Kidney glomerular epithelial cell (primary cell): ENCODE measurements around the gene ORC5.
A peak's percentile ranks its signal among the peaks of the same experiment; 100 is the strongest.
"Not testable (repeated sequence)": the region's sequence is repeated elsewhere in the genome, so short reads cannot be mapped to it uniquely, and the experiment has no call there.

Experiments used
- DNase-seq: peaks from one replicate; lab custom pipeline; 2025; lab: John Stamatoyannopoulos, UW

ORC5 gene

DNA sequence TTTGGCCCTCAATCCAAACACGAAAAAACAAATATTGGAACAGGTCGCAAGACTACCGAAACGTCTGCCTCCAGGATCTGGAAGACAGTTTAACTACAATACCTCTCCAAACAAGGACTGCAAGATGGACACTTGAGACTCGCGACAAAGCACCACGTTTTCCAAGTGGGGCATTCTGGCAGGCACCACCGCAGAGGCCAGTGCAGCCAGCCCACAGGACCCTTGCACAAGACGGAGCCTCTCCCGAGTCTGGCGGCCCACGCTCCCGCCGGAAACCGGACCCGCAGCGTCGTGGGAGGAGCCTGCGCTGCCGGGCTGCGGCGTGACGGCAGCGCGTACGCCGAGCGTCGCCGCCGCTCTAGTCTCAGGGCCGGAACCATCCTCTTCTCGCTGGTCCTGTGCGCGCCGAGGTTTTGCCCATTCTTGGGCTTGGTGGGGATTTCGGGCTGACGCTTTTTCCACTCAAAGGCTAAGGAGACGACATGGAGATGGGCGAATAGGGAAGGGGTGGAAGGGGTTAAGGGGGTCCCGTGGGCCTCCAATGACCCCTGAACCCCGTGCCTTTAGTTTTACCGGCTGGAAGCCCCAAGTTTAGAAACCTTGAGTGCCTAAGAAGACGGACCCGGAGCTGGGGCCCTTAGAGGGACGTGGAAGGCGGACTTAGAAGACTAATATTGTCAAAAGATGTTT lies at the start of gene ORC5:
Gene ORC5 (minus strand): TSS at position 283 of the 690 bp plus-strand sequence. CDS start 109 bp downstream, at position 174.
- DNase-seq, result peak; percentile 68

DNA sequence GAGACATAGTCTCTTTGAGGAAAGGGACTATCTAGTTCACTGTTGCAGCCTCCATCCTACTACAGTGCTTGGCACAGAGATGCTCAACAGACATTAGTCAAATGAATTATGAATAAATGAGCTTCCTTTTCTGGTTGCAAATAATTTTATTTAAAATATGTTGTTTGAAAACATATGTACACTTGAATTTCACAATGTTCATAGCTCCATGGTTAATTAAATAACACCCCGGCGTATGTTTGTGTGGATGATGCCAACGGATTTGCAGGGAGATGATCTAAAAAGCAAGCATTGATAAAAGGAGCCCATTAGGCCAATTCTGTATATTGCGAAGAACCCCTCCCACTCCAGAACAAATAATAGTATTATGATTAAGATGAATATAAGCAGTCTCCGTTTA lies 47.8 kb upstream of the ORC5 start:
- DNase-seq, result no peak

DNA sequence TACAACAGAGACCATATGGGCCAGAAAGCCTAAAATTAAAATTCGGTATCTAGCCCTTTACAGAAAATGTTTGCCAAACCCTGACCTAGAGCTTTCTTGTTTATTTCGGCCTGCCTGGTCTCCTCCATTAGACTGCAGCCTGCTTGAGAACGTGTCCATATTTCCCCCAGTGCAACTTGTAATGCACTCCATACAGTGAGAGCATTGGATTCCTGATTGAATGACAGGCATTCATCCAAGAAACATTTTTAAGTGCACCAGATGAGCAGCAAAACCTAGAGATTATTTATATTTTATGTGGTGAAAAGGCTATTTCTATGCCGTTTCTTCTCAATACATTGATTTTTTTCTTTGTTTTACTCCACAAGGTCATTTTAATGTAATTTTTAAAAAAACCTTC lies 47.4 kb upstream of the ORC5 start:
- DNase-seq, result no peak

DNA sequence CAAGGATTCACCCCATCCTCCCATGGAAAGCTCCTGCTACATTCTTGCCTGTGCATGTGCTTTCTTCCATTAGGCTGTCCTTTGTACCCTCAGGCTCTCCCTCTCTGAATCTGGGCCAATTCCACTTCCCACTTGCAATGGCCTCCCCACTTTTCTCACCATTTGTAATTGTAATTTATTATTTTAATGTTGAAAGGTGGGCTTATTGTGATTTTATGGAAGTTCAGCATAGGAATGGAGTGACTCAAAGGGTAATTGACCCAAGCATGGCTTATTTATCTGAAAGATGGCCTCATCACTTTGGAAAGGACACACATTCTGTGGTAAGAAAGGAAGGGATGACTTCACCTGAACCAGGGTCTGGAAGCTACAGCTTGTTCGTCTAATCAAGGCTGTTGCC lies 46.9 kb upstream of the ORC5 start:
- no peak for DNase-seq

DNA sequence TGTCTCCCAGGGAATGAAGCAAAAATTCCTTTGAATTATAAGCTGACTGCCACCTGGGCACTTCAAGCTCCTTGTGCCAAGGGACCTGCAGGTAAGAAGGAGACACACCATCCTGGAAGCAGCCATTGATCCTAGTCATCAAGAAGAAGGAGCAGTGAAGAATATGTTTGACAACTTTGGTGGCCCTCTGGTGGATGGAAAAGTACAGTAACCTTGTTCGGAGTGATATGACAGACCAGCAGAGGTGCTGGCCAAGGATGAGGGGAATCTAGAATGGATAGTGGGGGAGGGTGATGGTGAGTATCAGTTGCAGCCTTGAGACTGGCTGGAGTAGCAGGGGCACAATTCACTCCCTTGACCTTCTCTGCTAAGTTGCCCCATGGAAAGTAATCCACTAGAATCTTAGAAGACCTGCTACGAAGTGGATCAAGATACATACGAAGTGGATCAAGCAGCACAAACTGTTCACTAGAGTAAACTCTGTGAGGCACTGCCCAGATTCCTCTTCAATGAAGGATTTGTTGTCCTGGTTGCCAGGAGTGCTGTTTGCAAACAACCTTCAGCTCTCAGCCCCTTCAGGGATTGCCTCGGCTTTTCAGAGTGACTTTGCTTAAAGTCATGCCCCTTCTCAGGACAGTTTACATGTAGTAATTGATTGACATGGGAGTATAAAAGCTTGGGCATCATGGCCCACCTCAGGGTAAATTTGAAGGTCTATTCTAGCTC lies 44.8 kb upstream of the ORC5 start:
- DNase-seq, result no peak

DNA sequence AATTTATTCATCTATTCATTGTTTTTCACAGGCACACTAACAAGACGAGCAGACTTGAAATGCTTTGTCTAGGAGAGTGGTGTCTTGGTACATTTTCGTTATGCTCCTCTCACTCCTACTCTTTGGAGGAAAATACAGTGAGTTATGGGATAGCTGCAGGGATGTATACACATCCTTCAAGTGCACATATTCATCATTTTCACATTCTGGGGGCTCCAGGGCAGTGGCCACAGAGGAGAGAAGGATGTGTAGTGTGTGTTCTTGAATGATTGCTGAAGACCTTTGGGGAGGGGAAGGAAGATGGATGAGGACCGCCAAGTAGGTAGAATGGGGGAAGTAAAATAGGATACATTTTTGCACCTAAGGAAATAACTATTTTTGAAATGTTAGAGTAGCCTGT lies 34.8 kb upstream of the ORC5 start:
- DNase-seq, result no peak

DNA sequence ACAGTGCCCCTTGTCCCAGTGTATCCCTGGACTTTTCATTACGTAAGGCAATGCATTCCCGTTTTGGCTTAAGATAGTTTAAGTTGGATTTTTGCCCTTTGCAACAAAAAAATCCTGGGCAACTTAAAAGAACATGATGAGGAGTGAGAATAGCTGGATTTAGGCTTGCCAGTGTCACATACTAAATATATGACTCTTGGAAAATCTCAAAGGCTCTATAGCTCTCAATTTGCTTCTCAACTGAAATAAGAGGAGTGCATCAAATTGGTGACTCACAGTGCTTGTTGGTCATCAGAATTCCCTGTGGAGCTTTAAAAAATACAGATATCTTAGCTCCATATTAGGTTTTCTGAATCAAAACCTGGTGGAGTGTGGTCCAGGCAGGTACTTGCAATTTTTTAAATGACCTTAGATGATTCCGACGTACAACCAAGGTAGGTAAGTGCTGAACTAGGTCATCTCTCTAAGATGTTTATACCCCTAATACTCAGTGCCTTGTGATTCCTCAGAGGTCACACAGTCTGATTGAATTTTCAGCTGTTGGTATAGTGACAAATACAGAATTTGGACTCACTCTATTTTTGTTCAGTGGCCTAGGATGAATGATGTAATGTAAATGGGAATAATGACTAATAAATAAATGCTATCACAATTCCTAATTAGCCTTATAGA lies 33.9 kb upstream of the ORC5 start:
- DNase-seq, result no peak

DNA sequence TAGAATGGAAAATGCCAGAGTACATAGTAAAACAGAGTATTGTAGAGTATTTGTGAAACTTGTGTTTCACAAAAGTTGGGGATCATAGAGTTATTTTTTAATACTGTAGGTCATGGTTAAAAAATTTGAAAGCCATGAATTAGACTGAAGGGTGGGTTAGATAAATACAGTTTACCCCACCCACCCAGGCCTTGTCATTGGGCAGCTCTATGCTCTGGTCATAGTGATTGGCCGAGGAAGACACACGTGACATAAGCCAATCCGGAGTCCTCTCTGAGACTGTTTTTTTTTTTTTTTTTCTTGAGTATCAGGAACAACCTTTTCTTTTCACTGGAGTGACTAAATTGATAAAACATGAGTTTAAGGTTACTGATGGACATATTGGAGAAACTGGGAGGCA lies 33.3 kb upstream of the ORC5 start:
- no peak for DNase-seq

DNA sequence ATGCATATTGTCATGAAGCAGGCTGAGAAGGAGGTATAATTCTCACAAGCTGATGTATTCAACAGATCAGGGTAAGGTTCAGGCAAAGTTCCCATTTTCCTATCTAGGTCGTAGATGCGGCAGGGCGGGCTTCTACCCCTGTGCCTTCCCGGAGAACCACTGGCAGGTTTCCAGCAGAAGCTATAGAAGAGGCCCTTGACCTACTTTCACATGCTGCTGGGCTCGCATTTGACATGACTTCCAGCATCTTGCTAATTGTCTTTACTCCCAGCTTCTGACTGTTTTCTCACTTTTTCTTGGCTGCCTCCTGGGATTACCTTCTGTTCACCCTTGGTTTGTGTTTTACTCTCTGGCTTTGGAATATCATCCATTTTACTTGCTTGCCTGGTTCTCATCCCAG lies 32.6 kb upstream of the ORC5 start:
- DNase-seq, result no peak

DNA sequence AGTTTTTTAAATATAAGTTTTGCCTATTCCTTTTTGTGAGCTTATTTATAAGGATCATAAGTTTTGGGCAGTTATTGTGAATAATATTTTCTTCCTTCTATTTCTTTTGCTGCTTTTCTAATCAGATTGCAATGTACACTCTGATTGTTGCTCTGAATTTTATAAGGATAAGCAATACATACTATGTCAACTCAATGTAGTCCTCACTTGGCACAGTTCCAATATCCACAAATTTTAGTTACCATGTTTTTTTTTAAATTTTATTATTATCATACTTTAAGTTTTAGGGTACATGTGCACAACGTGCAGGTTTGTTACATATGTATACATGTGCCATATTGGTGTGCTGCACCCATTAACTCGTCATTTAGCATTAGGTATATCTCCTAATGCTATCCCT lies 27.2 kb upstream of the ORC5 start:
- DNase-seq, result not testable (repeated sequence)

DNA sequence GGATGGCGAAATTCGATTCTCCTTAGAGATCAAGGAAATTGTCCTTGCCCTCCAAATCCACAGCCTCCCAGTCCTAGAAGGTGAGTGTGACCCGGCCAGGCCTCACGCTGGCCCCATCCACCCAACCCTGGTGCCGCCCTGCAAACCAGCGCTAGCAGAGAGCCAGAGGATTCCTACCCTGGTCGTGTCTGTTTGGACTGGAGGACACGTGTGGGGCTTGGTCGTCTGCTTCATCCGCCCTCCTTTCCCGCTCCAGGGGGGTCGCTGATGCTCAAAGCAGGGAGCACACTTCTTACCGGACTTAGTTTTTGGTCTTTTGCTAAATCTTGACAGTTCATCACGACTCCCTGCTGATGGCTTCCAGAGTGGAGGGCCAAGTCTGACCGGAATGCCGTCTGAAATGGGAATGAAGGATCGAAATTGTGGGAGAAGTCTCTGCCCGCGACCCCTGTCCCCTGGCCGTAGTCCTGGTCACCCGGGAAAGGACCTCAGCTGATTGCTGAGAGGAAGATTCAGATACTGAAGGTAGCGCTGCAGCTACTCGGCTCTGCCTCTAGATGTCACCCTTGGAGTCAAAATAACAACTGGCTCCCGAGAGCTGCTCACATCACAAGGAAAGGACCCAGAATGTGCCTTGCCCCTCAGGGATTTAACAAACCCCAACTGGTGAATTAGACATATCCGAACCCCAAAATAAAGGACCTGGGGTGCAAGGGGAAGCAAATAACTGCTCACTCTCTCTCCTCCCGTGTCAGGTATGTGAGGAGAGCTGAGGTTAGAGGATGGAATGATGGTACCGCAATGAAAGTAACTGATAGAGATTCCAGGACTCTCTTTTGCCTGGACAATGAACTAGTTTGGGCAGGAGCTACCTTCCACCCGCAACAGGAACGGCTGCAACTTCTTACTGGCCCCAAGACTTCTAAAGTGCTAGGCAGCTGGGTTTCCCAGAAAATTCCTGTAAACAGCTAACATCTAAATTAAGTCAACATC lies 23.5 kb upstream of the ORC5 start:
- peak; percentile 47 for DNase-seq

DNA sequence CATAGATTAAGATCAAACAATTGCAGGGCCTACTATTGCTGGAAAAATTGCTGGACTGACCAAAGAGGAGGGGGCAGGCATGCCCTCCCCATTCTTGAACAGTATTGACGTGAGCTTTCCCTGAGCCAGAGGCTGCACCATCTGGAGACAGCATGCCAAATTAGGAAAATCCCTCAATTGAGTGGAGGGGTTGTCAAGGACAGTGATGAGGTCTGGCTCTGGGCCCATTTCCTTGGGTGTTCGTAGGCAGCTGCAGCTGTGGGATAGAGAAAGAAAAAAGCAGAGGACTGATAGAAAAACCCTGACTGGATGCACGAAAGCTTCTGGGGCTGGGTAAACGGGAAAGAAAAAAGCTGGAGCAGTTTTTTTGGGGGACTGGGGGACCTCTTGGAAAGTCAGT lies 22.8 kb upstream of the ORC5 start:
- no peak for DNase-seq

DNA sequence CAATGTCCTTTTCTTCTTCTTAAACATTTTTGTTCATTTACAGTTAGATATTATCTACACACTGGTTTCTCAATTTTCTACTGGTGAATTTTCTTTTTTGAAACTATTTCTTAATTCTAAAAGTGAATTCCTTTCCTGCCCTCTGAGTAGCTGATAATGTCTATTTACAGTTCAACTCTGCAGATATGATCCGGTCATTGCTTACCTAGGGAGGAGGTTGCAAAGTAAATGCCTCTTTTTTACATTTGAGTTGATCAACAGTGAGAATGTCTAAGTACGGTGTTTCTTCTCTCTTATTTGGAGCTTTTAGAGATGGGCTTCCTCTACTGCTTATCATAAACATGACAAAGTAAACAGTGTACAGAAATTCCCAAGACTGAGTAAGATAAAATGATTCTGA lies 20.6 kb upstream of the ORC5 start:
- no peak for DNase-seq

DNA sequence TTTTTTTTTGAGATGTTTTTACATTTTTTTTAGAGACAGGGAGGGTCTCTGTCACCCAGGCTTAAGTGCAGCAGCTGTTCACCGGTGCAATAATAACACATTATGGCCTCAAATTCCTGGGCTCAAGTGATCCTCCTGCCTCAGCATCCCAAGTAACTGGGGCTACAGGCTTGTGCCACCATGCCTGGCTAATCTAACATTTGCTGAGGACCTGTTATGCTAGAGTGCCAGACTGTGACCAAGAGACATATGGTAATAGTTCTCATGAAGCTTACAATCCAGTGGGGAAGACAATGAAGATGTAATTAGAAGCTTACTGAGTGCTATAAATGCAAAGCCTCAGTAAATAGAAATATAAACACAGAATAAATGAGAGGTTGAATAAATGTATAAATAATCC lies 17.6 kb upstream of the ORC5 start:
- no peak for DNase-seq

DNA sequence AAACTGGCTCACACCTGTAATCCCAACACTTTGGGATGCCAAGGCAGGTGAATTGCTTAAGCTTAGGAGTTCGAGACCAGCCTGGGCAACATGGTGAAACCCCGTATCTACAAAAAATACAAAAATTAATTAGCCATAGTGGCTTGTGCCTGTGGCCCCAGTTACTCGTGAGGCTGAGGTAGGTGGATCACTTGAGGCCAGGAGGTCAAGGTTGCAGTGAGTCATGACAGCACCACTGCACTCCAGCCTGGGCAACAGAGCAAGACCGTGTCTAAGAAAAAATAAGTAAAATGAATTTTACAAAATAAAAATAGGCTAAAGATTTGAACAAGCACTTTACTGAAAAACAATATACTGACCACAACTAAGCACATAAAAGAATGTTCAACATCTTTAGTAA lies 9.8 kb upstream of the ORC5 start:
- no peak for DNase-seq

DNA sequence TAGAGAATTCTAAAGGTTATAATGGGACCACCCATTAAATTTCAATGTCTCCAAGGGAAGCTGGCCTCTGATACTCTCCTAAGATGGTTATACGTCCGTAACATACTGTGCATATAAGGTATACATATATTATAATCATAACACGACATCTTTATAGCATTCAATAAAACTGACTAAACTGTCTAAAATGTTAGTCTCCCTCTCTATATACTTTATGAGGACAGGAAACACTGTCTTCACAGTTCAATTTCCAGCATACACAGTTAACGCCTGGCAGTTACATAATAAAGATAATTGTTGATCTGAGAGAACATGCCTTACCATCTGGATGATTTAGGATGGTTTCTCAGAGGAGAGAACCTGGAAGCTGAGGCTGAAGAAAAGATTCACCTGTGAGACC lies 1.2 kb upstream of the ORC5 start:
- DNase-seq, result no peak

DNA sequence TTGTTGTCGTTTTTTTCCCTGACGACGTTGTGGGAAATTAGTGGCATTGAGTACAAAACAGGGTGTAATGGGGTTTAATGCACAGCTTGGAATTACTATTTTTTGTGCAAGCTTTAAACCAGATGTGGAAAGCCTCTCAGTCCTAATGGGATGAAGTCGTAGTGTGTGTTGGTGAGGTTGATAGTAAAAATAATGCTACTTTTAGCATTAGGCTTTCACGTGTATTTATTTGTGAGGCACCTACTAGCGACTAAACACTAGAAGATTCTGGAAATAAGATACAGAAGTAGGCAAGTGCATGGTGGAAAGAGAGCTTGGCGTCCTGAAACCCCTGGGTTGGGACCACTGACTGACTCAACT lies 588 bp upstream of the ORC5 start:
- DNase-seq, result no peak

DNA sequence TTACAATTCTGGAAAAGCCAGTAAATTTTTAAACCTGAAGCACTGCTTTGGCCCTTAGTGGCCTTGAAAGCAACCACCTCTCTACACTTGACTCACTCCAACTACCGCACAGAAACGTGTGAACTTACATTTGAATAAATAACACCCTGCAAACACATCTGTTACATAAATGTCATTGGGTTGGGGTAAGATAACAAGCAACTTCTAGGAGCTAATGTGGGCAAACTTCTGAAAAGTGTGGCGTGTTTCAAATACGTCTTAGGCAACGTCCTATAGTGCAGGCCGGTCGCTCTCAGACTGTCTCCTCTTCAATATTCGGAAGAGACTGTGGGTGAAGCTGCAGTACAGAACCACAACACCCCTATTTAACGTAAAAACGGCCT lies 474 bp downstream of the ORC5 start:
- peak; percentile 21 for DNase-seq

DNA sequence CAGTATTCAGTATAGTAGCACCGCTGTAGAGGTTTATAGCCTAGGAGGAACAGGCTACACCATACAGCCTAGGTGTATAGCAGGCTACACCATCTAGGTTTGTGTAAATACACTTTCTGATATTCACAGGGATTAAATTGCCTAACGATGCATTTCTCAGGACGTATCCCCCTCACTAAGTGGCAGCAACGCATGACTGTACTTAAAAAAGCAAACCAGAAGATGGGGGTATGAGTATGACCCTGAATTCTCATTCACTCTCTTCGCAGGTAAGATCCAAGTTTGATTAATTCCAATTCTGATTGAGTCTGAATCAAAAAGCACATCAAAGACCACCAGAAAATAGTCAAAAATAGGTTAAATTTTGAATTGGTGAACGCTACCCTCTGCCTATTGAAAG lies 972 bp downstream of the ORC5 start:
- DNase-seq, result no peak

DNA sequence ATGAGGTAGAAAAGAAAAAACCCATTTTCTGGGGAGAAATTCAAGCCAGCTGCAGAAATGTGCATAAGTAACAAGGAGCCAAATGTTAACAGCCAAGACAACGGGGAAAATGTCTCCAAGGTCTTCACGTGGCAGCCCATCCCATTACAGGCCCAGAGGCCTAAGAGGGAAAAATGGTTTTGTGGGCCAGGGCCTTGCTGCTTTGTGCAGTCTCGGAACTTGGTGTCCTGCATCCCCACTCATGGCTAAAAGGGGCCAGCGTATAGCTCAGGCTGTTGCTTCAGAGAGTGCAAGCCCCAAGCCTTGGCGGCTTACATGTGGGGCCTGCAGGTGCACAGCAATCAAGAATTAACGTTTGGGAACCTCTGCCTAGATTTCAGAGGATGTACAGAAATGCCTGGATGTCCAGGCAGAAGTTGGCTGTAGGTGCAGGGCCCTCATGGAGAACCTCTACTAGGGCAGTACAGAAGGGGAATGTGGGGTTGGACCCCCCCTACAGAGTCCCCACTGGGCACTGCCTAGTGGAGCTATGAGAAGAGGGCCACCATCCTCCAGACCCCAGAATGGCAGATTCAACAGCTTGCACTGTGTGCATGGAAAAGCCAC lies 9.0 kb downstream of the ORC5 start:
- no peak for DNase-seq

DNA sequence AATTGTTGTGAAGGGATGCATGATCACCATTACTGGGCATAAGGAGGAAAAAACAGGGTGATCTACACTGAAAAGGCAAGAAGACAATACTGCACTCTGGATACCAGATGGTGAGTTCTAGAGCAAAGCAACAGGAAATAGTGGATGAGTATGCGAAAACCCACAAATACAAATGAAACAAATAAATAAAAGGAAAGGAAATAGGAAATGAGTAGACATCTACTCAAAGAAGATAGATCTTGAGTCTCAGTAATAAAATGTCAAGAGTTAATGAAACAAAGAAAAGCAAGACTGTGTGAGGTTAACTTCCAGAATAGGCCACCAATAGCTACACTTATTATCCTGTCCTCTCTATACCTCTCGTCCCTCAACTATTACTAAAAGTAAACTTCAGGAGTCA lies 11.7 kb downstream of the ORC5 start:
- DNase-seq, result no peak

DNA sequence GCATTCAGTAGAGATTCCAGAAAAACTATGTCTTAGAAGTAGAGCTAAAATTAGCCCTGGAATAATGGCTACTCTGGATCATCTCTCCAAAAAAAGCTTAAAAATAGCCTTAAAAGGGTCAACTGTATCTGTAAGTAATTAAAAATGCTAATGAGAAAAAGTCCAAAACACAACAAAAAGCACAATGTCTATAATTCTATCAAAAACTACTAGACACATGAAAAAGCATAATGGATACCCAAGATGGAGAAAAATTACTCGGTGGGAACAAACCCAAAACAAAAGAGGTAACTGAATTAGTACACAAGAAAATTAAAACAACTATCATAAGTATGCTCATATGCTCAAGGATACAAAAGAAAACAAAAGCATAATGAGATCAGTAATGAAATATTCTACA lies 15.4 kb downstream of the ORC5 start:
- DNase-seq, result no peak
